Thymus (tissue), 11 donors: Measurements from ENCODE around the gene MAP3K14. TPM values are rescaled to one million over a fixed set of nuclear protein-coding genes. Genes with fewer than 3 reads are reported as not detected.
"Not testable (repeated sequence)": the region's sequence is repeated elsewhere in the genome, so short reads cannot be mapped to it uniquely, and the experiment has no call there.

Source experiments
- DNase-seq, 9 donors: peaks; one replicate each; pipeline ENCODE4 v3.0.0-alpha.2; 2013; ENCODE audit warnings: low spot score in 9 of 9, low read depth in 6 of 9, missing footprints in 1 of 9
- H3K27ac ChIP-seq, 2 donors: one replicate each; pipeline ENCODE4 v1.5.1; 2013; ENCODE audit warnings: control low read depth in 1 of 2, low read depth in 1 of 2, low read length in 1 of 2, mild to moderate bottlenecking in 1 of 2, moderate library complexity in 1 of 2
- H3K27me3 ChIP-seq, 2 donors: one replicate each; pipeline ENCODE4 v1.5.1; 2013; ENCODE audit warnings: low read length in 1 of 2; ENCODE audit not compliant: control insufficient read depth in 2 of 2, insufficient read depth in 1 of 2
- H3K36me3 ChIP-seq, 2 donors: one replicate each; pipeline ENCODE4 v1.5.1; 2013; ENCODE audit warnings: low read length in 1 of 2, mild to moderate bottlenecking in 1 of 2, moderate library complexity in 1 of 2; ENCODE audit not compliant: control insufficient read depth in 2 of 2, insufficient read depth in 2 of 2
- H3K4me1 ChIP-seq, 2 donors: one replicate each; pipeline ENCODE4 v1.5.1; 2013; ENCODE audit warnings: low read length in 2 of 2; ENCODE audit not compliant: control insufficient read depth in 2 of 2, insufficient read depth in 2 of 2
- H3K4me3 ChIP-seq, 2 donors: one replicate each; pipeline ENCODE4 v1.5.1; 2013; ENCODE audit warnings: low read length in 2 of 2, control low read depth in 1 of 2, mild to moderate bottlenecking in 1 of 2
- H3K9me3 ChIP-seq, 2 donors: one replicate each; pipeline ENCODE4 v1.5.1; 2013; ENCODE audit warnings: low read length in 1 of 2, mild to moderate bottlenecking in 1 of 2; ENCODE audit not compliant: control insufficient read depth in 2 of 2, insufficient read depth in 1 of 2
- WGBS: extraction: QIAGEN DNeasy Blood & Tissue Kit; methylation state at CpG from one replicate; pipeline ENCODE4 v1.1.7; 2013; 5-methylcytosine and 5-hydroxymethylcytosine counted together
- polyA plus RNA-seq: library from polyadenylated mRNA; stranded (reverse); fragments of 200-250 nt; gene quantifications from one replicate; pipeline ENCODE4 v1.2.3, GENCODE V29; 2013
- total RNA-seq: library from RNA; stranded (reverse); fragments of 120-200 nt; gene quantifications from one replicate; pipeline ENCODE4 v1.2.4, GENCODE V29; 2013
- donor health status: healthy.

The MAP3K14 gene
- total and polyA plus RNA-seq, 2 donors = 9.7 to 21.8 TPM

GRCh38 chr17:45307290-45308015 lies 9.4 kb downstream of the MAP3K14 start:
- Histone ChIP-seq H3K4me3 (no peak overlapping the region), H3K27me3 (no peaks in the 10 kb centered on the region), H3K36me3 (peaks cover 11 to 23% of the 10 kb centered on the region in 2 donors), H3K9me3 (peaks cover 0 to 5% of the 10 kb centered on the region in 2 donors), H3K27ac (peak overlapping the region; percentile 68 to 82), H3K4me1 (peaks cover 26 to 64% of the 10 kb centered on the region in 2 donors)
- 48% methylated on average over 9 of the region's 9 CpGs for WGBS
- peak in 1 of 9 donors; percentile 41 for DNase-seq

GRCh38 chr17:45306623-45307022 lies 10.2 kb downstream of the MAP3K14 start:
- DNase-seq = no peak
- H3K36me3 ChIP-seq = peaks cover 7 to 21% of the 10 kb centered on the region in 2 donors
- H3K4me1 ChIP-seq = peaks cover 21 to 59% of the 10 kb centered on the region in 2 donors
- 97% methylated on average over 5 of the region's 5 CpGs for WGBS
- H3K27ac ChIP-seq = no peak overlapping the region
- H3K4me3 ChIP-seq = no peak overlapping the region
- no peaks in the 10 kb centered on the region for H3K27me3 ChIP-seq
- peaks cover 0 to 5% of the 10 kb centered on the region in 2 donors for H3K9me3 ChIP-seq

- no peak for DNase-seq
- Histone ChIP-seq H3K4me1 (peaks cover 16 to 53% of the 10 kb centered on the region in 2 donors), H3K27ac (peak overlapping the region; percentile 35 to 37), H3K9me3 (peaks cover 0 to 5% of the 10 kb centered on the region in 2 donors), H3K27me3 (no peaks in the 10 kb centered on the region), H3K4me3 (no peak overlapping the region), H3K36me3 (peaks cover 3 to 16% of the 10 kb centered on the region in 2 donors)
- WGBS = 74% methylated on average over 4 of the region's 4 CpGs
Measured at GRCh38 chr17:45306094-45306493, 10.7 kb downstream of the MAP3K14 start.

- Histone ChIP-seq H3K27ac (peak overlapping the region in 1 of 2 donors; percentile 36), H3K4me1 (peaks cover 11 to 53% of the 10 kb centered on the region in 2 donors), H3K9me3 (peaks cover 0 to 5% of the 10 kb centered on the region in 2 donors), H3K4me3 (no peak overlapping the region), H3K27me3 (no peaks in the 10 kb centered on the region), H3K36me3 (peaks cover 3 to 14% of the 10 kb centered on the region in 2 donors)
- 93% methylated on average over 3 of the region's 3 CpGs for WGBS
- no peak for DNase-seq
Measured at GRCh38 chr17:45305530-45306087, 11.2 kb downstream of the MAP3K14 start.

- Histone ChIP-seq H3K9me3 (peaks cover 0 to 5% of the 10 kb centered on the region in 2 donors), H3K27me3 (no peaks in the 10 kb centered on the region), H3K4me3 (no peak overlapping the region), H3K36me3 (peaks cover 0 to 7% of the 10 kb centered on the region in 2 donors), H3K27ac (peak overlapping the region; percentile 72 to 78), H3K4me1 (peaks cover 5 to 47% of the 10 kb centered on the region in 2 donors)
- 43% methylated on average over 10 of the region's 10 CpGs for WGBS
- DNase-seq = peak in 1 of 9 donors; percentile 55
Measured at GRCh38 chr17:45302649-45303173, 14.1 kb downstream of the MAP3K14 start.

- peak overlapping the region in 1 of 2 donors; percentile 72 for H3K27ac ChIP-seq
- H3K4me1 ChIP-seq = peaks cover 3 to 44% of the 10 kb centered on the region in 2 donors
- not testable (repeated sequence) for H3K36me3 ChIP-seq, H3K4me3 ChIP-seq, H3K27me3 ChIP-seq, DNase-seq, H3K9me3 ChIP-seq
- 86% methylated on average over 9 of the region's 9 CpGs for WGBS
Measured at GRCh38 chr17:45302220-45302619, 14.6 kb downstream of the MAP3K14 start.

- no peak for DNase-seq
- H3K4me3 ChIP-seq = no peak overlapping the region
- peaks cover 0 to 5% of the 10 kb centered on the region in 2 donors for H3K9me3 ChIP-seq
- H3K27me3 ChIP-seq = no peaks in the 10 kb centered on the region
- H3K4me1 ChIP-seq = peaks cover 3 to 41% of the 10 kb centered on the region in 2 donors
- H3K27ac ChIP-seq = peak overlapping the region in 1 of 2 donors; percentile 30
- H3K36me3 ChIP-seq = peaks cover 0 to 7% of the 10 kb centered on the region in 2 donors
- 95% methylated on average over 4 of the region's 4 CpGs for WGBS
Measured at GRCh38 chr17:45301674-45302073, 15.1 kb downstream of the MAP3K14 start.

- DNase-seq = no peak
- no peak overlapping the region for H3K27ac ChIP-seq
- WGBS = 94% methylated on average over 7 of the region's 7 CpGs
- H3K27me3 ChIP-seq = no peaks in the 10 kb centered on the region
- H3K9me3 ChIP-seq = peaks cover 0 to 5% of the 10 kb centered on the region in 2 donors
- peaks cover 3 to 35% of the 10 kb centered on the region in 2 donors for H3K4me1 ChIP-seq
- no peak overlapping the region for H3K4me3 ChIP-seq
- peaks cover 2 to 7% of the 10 kb centered on the region in 2 donors for H3K36me3 ChIP-seq
Measured at GRCh38 chr17:45300060-45300751, 16.6 kb downstream of the MAP3K14 start.
